Esophagus squamous epithelium (tissue), 5 donors: ENCODE data around the gene TAS1R2. TPM values are rescaled to one million over a fixed set of nuclear protein-coding genes. Genes with fewer than 3 reads are reported as not detected.

Experiments
- DNase-seq: peaks from one replicate; lab custom pipeline; 2025; lab: John Stamatoyannopoulos, UW
- H3K27ac ChIP-seq, 4 donors: fragments of 200-600 bp; sonication (generic); one replicate each; pipeline ENCODE4 v1.5.1; 2016 to 2019; ENCODE audit warnings: mild to moderate bottlenecking in 1 of 4
- H3K27me3 ChIP-seq, 4 donors: fragments of 200-600 bp; sonication (generic); 1 replicate in 3 of 4; 2 replicates in 1 of 4; pipeline versions ENCODE4 v1.5.1 to v1.6.0; 2017 to 2021; ENCODE audit warnings: antibody characterized with exemption in 1 of 4
- H3K36me3 ChIP-seq, 3 donors: fragments of 200-600 bp; sonication (generic); one replicate each; pipeline ENCODE4 v1.5.1; 2016 to 2019
- H3K4me1 ChIP-seq, 3 donors: fragments of 200-600 bp; sonication (generic); one replicate each; pipeline ENCODE4 v1.5.1; 2017 to 2019
- H3K4me3 ChIP-seq, 4 donors: fragments of 200-600 bp; sonication (generic); 1 replicate in 3 of 4; 2 replicates in 1 of 4; pipeline ENCODE4 v1.5.1; 2016 to 2019; ENCODE audit warnings: mild to moderate bottlenecking in 2 of 4, moderate library complexity in 1 of 4
- H3K9me3 ChIP-seq, 3 donors: fragments of 200-600 bp; sonication (generic); one replicate each; pipeline ENCODE4 v1.5.1; 2016 to 2019
- POLR2A ChIP-seq, 4 donors: fragments of 450-650 bp; IDR thresholded peaks; one replicate each; pipeline ENCODE4 v1.6.1; 2017; ENCODE audit warnings: antibody characterized with exemption in 4 of 4, mild to moderate bottlenecking in 4 of 4, moderate library complexity in 3 of 4
- WGBS, 2 donors: methylation state at CpG; one replicate each; pipeline ENCODE4 v1.1.5; 2018; 5-methylcytosine and 5-hydroxymethylcytosine counted together
- intact Hi-C: fragments of 100-400 bp; cut with DNase I; formaldehyde crosslinking; loops from one replicate; pipeline ENCODE4 v1.15.0; 2022
- total RNA-seq, 4 donors: library from RNA; depleted of rRNA; stranded (reverse); fragments of >200 nt; gene quantifications; one replicate each; pipeline ENCODE4 v1.1.0, GENCODE V29; 2016
- TF ChIP-seq, protein P1 (sequence below), 6 experiments: fragments of 450-650 bp in 4 of 6; fragments of 200-600 bp in 2 of 6; sonication (generic) in 2 of 6; IDR thresholded peaks; one replicate each; pipeline ENCODE4 v1.5.1; 2016 to 2019; ENCODE audit warnings: antibody characterized with exemption in 6 of 6, mild to moderate bottlenecking in 4 of 6, moderate library complexity in 4 of 6
- donor health status: DM: yes; HTN: yes; CAD: no.

Gene TAS1R2
- total RNA-seq, 4 donors from 2014 or later = not detected

DNA sequence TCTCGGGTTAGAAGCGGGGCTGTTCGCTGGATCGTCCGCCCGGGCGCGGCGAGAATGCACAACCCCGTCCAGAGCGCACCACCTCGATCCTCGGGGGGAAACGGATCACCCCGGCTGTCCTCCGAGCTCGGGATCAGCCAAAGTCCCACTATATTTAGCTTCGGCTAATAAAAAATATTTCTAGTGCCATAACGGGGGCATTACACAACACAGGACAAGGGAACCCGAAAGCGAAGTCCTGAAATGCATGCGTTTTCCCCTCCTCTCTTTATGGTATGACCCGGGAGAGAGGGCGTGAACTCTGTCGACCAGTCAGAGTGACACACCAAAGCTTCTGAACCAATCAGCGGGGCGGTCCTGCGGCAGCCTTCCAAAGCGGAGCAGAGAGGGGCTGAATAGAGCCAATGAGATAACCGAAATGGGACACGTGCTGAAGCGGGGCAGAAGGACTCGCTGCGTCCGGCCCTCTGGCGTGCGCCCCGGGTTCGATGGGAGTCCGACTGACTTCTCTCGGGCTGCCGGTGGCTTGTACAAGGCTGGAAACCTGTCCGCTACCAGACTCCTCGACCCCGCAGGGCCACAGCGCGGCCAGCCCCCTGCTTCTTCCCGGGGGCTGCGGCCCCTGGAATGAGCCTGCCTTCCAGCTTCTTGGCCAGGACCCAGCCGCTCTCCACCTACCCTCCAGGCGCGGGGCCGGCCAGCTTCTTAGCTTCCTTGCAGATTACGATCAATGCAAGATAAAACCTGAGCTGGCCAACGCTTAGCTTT, 43.2 kb upstream of the TAS1R2 start, which contains the start of gene ALDH4A1:
ALDH4A1 (minus strand) TSS at position 33 of the 768 bp plus-strand sequence; CDS start at position 1, 32 bp downstream.
- peak within 1 kb of the TSS; percentile 93 to 97 (median 95) for H3K27ac ChIP-seq
- peaks cover 0 to 45% (median 3%) of the 10 kb centered on the region in 3 donors for H3K36me3 ChIP-seq
- H3K27me3 ChIP-seq = no peaks in the 10 kb centered on the region
- TF ChIP-seq POLR2A (IDR thresholded peaks at IDR 0.05) = peak in 1 of 4 donors; percentile 24
- TF ChIP-seq, protein P1, sequence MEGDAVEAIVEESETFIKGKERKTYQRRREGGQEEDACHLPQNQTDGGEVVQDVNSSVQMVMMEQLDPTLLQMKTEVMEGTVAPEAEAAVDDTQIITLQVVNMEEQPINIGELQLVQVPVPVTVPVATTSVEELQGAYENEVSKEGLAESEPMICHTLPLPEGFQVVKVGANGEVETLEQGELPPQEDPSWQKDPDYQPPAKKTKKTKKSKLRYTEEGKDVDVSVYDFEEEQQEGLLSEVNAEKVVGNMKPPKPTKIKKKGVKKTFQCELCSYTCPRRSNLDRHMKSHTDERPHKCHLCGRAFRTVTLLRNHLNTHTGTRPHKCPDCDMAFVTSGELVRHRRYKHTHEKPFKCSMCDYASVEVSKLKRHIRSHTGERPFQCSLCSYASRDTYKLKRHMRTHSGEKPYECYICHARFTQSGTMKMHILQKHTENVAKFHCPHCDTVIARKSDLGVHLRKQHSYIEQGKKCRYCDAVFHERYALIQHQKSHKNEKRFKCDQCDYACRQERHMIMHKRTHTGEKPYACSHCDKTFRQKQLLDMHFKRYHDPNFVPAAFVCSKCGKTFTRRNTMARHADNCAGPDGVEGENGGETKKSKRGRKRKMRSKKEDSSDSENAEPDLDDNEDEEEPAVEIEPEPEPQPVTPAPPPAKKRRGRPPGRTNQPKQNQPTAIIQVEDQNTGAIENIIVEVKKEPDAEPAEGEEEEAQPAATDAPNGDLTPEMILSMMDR (IDR thresholded peaks at IDR 0.05) = peak in 1 of 6 experiments; percentile 3
- intact Hi-C loops = loop anchor here (5.0 kb wide), 1 partner anchor 65 kb away; no protein-coding TSS in a partner anchor
- H3K9me3 ChIP-seq = no peaks in the 10 kb centered on the region
- DNase-seq = peak; percentile 89
- H3K4me1 ChIP-seq = peaks cover 4 to 63% (median 29%) of the 10 kb centered on the region in 3 donors
- peak within 1 kb of the TSS; percentile 66 to 91 (median 78) for H3K4me3 ChIP-seq
- 0 to 4% methylated on average over 11 to 13 of the region's 55 CpGs for WGBS, 2 donors

DNA sequence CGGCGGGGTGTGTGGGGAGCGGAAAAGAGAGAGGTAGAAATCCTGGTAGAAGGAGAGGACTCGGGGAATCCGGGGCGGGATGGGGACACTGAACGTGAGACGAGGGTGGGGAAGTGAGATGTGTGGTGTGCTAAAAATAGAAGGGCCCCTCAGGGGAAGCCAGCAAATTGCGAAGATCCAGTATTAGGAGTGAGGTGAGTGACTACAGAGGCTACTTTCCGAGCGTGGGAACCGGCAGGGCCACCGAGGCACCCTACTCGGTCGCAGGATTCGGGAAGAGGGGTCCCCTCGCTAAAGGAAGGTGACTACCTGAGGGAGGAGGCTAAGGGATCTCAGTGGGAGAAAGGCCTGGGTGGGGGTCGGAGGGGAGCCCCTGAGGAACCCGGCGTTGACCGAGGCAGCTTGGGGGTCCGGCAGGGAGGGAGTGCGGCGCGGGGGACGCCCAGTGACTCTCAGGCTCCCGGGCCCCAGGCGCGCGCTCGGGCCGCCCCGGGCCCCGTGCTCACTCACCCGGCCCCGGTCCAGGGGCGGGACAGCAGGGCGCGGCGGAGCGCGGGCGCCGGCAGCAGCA, 42.6 kb upstream of the TAS1R2 start:
- 0% methylated on average over 25 to 26 of the region's 44 CpGs for WGBS, 2 donors
- Histone ChIP-seq H3K9me3 (no peaks in the 10 kb centered on the region), H3K27ac (peak overlapping the region; percentile 93 to 97 (median 95)), H3K36me3 (peaks cover 0 to 45% (median 3%) of the 10 kb centered on the region in 3 donors), H3K4me1 (peaks cover 1 to 56% (median 23%) of the 10 kb centered on the region in 3 donors), H3K27me3 (no peaks in the 10 kb centered on the region), H3K4me3 (peak overlapping the region; percentile 66 to 91 (median 78))
- TF ChIP-seq, protein P1 (IDR thresholded peaks at IDR 0.05) = no peak
- peak in 3 of 4 donors; percentile 67 to 84 (median 75) for TF ChIP-seq POLR2A (IDR thresholded peaks at IDR 0.05)
- no peak for DNase-seq
- intact Hi-C loops = loop anchor here (5.0 kb wide), 1 partner anchor 65 kb away; no protein-coding TSS in a partner anchor

DNA sequence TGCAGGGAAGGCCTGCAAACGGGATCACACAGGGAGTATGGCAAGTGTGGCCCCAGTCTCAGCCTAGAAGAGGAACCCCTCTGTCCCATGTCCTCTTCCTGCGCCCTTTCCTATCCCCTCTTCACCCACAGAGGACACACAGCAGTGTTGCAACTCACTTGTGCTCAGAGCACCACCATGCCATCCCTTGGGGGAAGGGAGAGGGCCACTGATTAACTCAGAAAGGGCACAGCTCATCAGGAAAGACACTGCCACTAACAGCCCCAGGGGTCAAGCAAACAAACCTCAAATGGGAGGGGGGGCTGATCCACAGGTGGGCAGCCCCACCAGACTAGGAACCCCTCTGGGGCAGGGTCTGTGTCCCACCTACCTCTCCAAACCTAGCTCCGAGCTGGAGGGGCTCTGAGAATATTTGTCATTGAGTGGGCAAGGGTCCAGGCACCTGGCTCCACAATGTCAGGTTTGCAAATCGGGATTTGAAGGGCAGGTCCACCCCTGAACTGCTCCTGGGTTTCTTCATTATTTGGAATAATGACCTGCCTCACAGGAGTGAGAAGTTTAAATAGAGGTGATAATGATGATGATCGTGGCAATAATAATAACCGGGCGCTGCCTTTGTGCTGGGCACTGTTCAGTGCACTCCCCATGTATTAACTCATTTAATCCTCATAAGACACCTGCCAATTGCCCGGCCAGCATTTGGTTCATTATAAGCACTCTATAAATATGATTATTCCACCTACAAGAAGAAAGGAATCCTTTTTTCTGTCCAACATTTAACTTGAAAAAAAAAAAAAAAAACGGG, 41.9 kb upstream of the TAS1R2 start:
- Histone ChIP-seq H3K9me3 (no peaks in the 10 kb centered on the region), H3K4me1 (peaks cover 0 to 49% (median 23%) of the 10 kb centered on the region in 3 donors), H3K27me3 (no peaks in the 10 kb centered on the region), H3K4me3 (peak overlapping the region; percentile 66 to 91 (median 78)), H3K36me3 (peaks cover 0 to 40% (median 3%) of the 10 kb centered on the region in 3 donors), H3K27ac (peak overlapping the region; percentile 29 to 97 (median 94))
- TF ChIP-seq POLR2A (IDR thresholded peaks at IDR 0.05) = no peak
- TF ChIP-seq, protein P1 (IDR thresholded peaks at IDR 0.05) = no peak
- intact Hi-C loops = loop anchor here (5.0 kb wide), 1 partner anchor 66 kb away; no protein-coding TSS in a partner anchor
- DNase-seq = no peak
- WGBS, 2 donors = 19 to 35% methylated on average over 7 to 9 of the region's 9 CpGs

DNA sequence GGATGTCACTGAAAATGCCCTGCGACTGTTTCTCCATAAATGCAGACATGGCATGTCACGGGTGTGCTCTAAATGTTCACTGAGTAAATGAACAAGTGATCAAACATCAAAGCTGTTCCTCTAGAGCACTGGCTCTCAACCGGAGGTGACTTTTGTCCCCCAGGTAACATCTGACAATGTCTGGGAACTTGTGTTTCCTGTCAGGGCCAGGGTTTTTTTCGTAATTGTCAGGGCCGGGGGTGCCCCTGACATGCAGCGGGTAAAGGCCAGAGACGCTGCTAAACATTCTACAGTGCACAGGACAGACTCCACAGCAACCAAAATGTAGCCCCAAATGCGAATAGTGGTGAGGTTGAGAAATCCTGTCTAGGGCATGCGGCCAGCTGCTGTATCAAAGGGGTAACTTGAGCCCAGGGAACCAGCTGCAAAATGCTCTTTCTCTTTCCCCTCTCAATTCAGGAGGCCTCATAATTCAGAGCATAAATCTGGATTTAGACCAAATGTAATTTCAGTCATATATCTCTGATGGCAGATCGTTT, 40.9 kb upstream of the TAS1R2 start:
- Histone ChIP-seq H3K36me3 (peaks cover 0 to 38% (median 0%) of the 10 kb centered on the region in 3 donors), H3K27me3 (no peaks in the 10 kb centered on the region), H3K4me1 (peaks cover 0 to 58% (median 23%) of the 10 kb centered on the region in 3 donors), H3K9me3 (no peaks in the 10 kb centered on the region), H3K27ac (peak overlapping the region in 3 of 4 donors; percentile 44 to 97 (median 93)), H3K4me3 (peak overlapping the region in 1 of 4 donors; percentile 91)
- 50 to 55% methylated on average over 4 to 7 of the region's 10 CpGs for WGBS, 2 donors
- TF ChIP-seq, protein P1 (IDR thresholded peaks at IDR 0.05) = no peak
- TF ChIP-seq POLR2A (IDR thresholded peaks at IDR 0.05) = no peak
- intact Hi-C loops = loop anchor here (5.0 kb wide), 1 partner anchor 67 kb away; no protein-coding TSS in a partner anchor
- no peak for DNase-seq
